ENCODE results near the gene GDI1. TPM values are rescaled to one million over a fixed set of nuclear protein-coding genes. Genes with fewer than 3 reads are reported as not detected.

The GDI1 gene
- total and polyA plus RNA-seq, 9 of the 15 experiments (the other 6 are each of a cell fraction or from before 2014, with no cell fraction given) = 0.97 to 82.6 (median 37.5) TPM

DNA sequence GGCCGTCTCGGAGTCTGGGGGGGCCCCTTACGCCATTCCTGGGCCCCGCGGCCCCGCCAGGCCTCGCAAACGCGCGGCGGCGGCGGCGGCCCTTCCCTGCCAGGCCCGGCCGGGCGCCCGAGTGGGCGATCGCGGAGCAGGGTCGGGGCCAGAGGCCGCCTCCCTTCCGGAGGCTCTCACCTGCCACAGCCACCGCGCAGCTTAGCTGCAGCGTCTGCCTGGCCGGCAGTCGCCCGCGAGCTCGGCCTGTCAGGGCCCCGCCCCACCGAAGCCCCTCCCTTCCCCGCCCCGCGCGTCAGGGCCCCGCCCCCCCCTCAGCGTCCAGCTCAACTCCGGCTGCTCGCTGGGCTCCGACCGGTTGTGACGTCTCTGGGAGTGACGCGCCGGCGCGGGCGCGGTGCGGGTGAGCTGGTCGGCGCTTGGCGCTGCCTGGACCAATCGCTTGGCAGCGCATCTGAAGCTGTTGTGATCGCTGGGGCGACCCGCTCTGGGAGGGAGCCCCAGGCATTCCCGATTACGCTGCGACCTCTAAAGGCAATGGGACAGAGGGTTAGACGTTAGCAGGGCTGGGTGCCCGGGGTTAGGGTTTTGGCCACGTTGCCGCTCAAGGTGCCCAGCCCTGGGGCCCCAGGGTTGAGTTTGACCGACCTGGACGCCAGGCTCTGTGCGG lies 53.6 kb downstream of the GDI1 start, which contains the start of gene SLC10A3:
SLC10A3 (minus strand) TSS at position 216 of the 670 bp plus-strand sequence. CDS start 1,689 bp downstream, outside the sequence.
- WGBS (ENCODE audit: insufficient coverage, low coverage, missing lambda C conversion rate) = 0% methylated on average over 22 of the region's 71 CpGs
- H2AFZ ChIP-seq (ENCODE audit: low read depth, low read length) = peak within 1 kb of the TSS; percentile 59
- in situ Hi-C loops (cut with MboI) (no loop called here), intact Hi-C loops (cut with micrococcal nuclease) (loop anchor here (5.0 to 10.0 kb wide), 2 partner anchors 37 to 116 kb away; partner anchors contain the start of genes EMD and FLNA)
- H3K9me3 ChIP-seq (replicated peaks; ENCODE audit: control insufficient read depth, insufficient read depth, low read depth, low read length) = no peaks in the 10 kb centered on the region
- peaks cover 7% of the 10 kb centered on the region; the same call in 1 of the 2 replicates for H4K20me1 ChIP-seq (replicated peaks; ENCODE audit: control insufficient read depth, insufficient read depth, low read length)
- peaks cover 26% of the 10 kb centered on the region for H3K36me3 ChIP-seq (ENCODE audit: control insufficient read depth, insufficient read depth, low read length)
- peaks cover 46% of the 10 kb centered on the region for H3K79me2 ChIP-seq (ENCODE audit: control insufficient read depth, insufficient read depth, low read length)
- H3K9ac ChIP-seq (ENCODE audit: insufficient read depth in 1 of 2, low read depth in 2 of 2, low read length in 2 of 2) = peak within 1 kb of the TSS; percentile 85 to 98
- DNase-seq (ENCODE audit: extremely low read depth in 1 of 4, low spot score in 3 of 4) (peak; percentile 87 to 96 (median 90)), ATAC-seq (peak; percentile 85), FAIRE-seq (peak; percentile 92)
- BruUV-seq (replicated peaks) = no TSS peak
- ChIA-PET POLR2A (interaction anchor here (0.6 to 2.7 kb wide), 13 partner anchors 9 to 119 kb away, joined by 3 to 8 read pairs (median 4); no protein-coding TSS in a partner anchor), CTCF (ENCODE audit: low intra/inter-chr PET ratio) (no interaction called here)
- no peaks in the 10 kb centered on the region for H3K27me3 ChIP-seq (ENCODE audit: control insufficient read depth in 2 of 2, insufficient read depth in 2 of 2, low read length in 2 of 2)
- H3K4me3 ChIP-seq = peak within 1 kb of the TSS; percentile 72
- H3K27ac ChIP-seq (ENCODE audit: extremely low read depth, low read depth, low read length) = peak within 1 kb of the TSS; percentile 87
- H3K4me1 ChIP-seq (replicated peaks in 1 of 2; ENCODE audit: control insufficient read depth in 2 of 2, insufficient read depth in 2 of 2, low read length in 2 of 2) = peaks cover 36 to 73% of the 10 kb centered on the region in 2 experiments; a peak in 4 of 5 replicates
- H3K9me1 ChIP-seq (ENCODE audit: control insufficient read depth, insufficient read depth, low read length) = no peaks in the 10 kb centered on the region
- peak within 1 kb of the TSS; percentile 93 for H3K4me2 ChIP-seq (ENCODE audit: insufficient read depth, low read length)
- TF ChIP-seq TAF1 (IDR thresholded peaks at IDR 0.05; ENCODE audit: control insufficient read depth, extremely low read depth, insufficient read depth, low read length, severe bottlenecking) (peak; percentile 76), ZNF384 (IDR thresholded peaks at IDR 0.05; ENCODE audit: low read depth, low read length) (no peak), BACH1 (tag; IDR thresholded peaks at IDR 0.05) (no peak), NRF1 (conservative IDR thresholded peaks at IDR 0.05 in 1 of 2, IDR thresholded peaks at IDR 0.05 in 1 of 2) (peak; percentile 87 to 89), TBP (optimal IDR thresholded peaks at IDR 0.05; ENCODE audit: low read depth, low read length) (peak; percentile 81), NONO (IDR thresholded peaks at IDR 0.05; ENCODE audit: low read depth in 2 of 2, low read length in 1 of 2) (peak; percentile 90), NR3C1 (CRISPR knock-in tag; IDR thresholded peaks at IDR 0.05) (no peak), ZFX (CRISPR knock-in tag; IDR thresholded peaks at IDR 0.05) (peak; percentile 61), KDM5B (IDR thresholded peaks at IDR 0.05; ENCODE audit: insufficient replicate concordance, low read depth, low read length) (peak; percentile 83), POLR2A (conservative IDR thresholded peaks at IDR 0.05) (peak; percentile 78), EP400 (IDR thresholded peaks at IDR 0.05) (peak; percentile 67; the same call in 1 of the 2 replicates), CHD1 (IDR thresholded peaks at IDR 0.05; ENCODE audit: low read length) (no peak)
- TF ChIP-seq, protein P1, sequence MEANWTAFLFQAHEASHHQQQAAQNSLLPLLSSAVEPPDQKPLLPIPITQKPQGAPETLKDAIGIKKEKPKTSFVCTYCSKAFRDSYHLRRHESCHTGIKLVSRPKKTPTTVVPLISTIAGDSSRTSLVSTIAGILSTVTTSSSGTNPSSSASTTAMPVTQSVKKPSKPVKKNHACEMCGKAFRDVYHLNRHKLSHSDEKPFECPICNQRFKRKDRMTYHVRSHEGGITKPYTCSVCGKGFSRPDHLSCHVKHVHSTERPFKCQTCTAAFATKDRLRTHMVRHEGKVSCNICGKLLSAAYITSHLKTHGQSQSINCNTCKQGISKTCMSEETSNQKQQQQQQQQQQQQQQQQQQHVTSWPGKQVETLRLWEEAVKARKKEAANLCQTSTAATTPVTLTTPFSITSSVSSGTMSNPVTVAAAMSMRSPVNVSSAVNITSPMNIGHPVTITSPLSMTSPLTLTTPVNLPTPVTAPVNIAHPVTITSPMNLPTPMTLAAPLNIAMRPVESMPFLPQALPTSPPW (CRISPR knock-in tag; IDR thresholded peaks at IDR 0.05) = peak; percentile 85
- TF ChIP-seq, protein P2, sequence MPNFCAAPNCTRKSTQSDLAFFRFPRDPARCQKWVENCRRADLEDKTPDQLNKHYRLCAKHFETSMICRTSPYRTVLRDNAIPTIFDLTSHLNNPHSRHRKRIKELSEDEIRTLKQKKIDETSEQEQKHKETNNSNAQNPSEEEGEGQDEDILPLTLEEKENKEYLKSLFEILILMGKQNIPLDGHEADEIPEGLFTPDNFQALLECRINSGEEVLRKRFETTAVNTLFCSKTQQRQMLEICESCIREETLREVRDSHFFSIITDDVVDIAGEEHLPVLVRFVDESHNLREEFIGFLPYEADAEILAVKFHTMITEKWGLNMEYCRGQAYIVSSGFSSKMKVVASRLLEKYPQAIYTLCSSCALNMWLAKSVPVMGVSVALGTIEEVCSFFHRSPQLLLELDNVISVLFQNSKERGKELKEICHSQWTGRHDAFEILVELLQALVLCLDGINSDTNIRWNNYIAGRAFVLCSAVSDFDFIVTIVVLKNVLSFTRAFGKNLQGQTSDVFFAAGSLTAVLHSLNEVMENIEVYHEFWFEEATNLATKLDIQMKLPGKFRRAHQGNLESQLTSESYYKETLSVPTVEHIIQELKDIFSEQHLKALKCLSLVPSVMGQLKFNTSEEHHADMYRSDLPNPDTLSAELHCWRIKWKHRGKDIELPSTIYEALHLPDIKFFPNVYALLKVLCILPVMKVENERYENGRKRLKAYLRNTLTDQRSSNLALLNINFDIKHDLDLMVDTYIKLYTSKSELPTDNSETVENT (CRISPR knock-in tag; IDR thresholded peaks at IDR 0.05) = peak; percentile 80
- TF ChIP-seq, protein P3, sequence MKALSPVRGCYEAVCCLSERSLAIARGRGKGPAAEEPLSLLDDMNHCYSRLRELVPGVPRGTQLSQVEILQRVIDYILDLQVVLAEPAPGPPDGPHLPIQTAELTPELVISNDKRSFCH (CRISPR knock-in tag; IDR thresholded peaks at IDR 0.05) = no peak
- TF ChIP-seq, protein P3 (tag; IDR thresholded peaks at IDR 0.05) = no peak
